HG02943 (cell line): ENCODE results near the gene LHX4.

Source experiments
- ATAC-seq: cut with Tn5 transposase; IDR thresholded peaks from one replicate; pipeline ENCODE4 v1.9.1; 2021; ENCODE audit warnings: mild to moderate bottlenecking, low read depth, moderate library complexity; ENCODE audit not compliant: unreplicated experiment

Gene LHX4

DNA sequence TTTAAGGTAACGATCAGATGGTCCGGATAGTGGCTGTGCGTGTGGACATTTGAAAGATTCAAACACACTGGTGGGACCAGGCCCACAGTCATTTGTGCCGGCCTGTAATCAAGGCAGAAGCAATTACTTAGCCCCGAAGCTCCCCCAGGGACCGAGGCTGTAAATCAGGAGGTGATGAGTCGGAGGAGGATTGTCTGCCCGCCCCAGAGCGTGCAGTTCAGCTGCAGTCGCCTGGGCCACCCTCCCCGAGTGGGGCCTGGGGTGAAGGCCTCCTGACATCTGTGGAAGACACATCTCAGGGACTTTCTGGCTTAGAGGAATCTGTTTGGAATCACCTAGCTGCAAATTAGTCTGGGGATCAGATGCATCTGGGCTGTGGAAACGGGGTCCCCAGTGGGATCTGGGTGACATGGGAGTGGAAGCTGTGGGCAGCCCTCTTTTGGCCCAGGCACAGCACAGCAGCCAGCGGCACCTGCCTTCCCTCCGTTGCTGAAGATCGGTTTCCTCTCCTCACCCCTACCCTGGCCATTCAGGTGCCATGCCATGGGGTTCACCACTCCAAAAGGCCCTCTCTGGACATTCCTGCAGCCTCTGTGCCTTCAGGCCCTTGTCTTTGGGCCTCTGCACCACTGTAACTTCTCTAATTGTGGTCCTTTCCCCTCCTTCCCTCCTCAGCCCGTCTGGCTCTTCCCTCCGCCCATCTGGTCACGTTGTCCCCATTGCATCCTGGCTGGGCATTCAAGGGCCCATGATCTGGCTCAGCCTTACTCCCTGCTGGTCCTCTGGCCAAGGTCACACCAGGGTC is 25.7 kb downstream of the LHX4 start:
- ATAC-seq, result no peak

DNA sequence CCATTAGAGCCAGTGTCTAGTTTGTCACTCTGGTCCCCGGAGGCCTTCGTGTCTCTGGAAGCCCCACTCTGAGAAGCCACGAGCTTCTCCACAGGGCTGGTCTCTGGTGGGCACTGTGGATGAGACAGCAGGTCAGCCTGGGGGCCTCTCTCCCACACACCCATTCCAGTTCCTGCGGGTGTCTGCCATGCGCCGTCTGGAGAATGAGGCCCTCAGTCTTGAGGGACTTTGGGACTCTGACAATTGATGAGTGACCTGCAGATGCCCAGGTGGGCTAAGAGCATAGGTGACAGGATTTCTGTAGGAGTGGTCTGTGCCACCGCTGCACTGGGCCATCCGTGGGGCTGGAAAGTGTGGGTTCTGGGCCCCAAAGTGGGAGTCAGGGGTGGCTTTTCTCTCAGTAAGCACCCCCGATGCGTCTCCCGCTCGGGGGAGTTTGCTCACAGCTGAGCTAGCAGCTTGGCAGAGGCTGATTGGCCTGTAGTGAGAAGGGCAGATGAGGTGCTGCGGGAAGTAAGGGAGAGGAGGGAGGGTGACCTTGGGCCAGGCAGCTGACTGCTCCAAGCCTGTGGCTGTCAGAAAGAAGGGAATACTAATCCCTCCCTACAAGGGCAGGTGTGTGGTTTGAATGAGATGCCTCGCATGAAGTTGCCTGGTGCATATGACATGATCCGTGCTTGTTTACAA is 26.4 kb downstream of the LHX4 start:
- ATAC-seq, result no peak

DNA sequence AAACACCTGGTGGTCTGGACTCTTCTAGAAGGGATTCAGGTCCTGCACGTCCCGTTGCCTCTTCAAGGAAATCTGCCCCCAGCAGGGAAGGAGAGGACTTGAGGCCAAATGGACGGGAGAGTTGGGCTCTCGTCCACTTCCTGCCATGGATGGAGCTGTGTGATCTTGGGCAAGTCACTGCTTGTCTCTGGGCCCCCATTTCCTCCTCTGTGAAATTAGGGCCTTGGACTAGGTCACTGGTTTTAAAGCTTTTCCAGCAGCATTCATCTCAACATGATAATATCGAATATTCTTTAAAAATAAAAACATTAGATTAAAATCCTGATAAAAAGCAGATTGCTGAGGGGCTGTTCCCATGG is 26.9 kb downstream of the LHX4 start:
- ATAC-seq, result no peak

DNA sequence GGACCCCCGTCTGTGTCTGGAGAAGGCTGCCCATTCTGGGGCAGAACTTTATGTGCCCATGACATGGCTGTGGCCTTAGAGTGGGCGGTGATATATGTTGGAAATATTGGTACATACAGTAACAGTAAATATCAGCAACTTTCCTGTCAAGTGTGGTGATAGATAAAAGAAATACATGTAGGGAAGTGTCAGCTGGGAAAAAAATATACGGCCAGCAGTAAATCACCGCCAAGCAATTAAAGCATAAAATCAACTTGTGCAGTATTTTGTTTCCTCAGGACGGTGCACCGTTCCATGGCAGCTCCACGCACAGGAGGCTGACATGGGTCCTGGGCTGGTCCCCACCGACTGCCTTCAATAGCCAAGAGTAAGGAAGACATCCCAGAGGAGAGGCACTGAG is 27.4 kb downstream of the LHX4 start:
- ATAC-seq, result no peak

DNA sequence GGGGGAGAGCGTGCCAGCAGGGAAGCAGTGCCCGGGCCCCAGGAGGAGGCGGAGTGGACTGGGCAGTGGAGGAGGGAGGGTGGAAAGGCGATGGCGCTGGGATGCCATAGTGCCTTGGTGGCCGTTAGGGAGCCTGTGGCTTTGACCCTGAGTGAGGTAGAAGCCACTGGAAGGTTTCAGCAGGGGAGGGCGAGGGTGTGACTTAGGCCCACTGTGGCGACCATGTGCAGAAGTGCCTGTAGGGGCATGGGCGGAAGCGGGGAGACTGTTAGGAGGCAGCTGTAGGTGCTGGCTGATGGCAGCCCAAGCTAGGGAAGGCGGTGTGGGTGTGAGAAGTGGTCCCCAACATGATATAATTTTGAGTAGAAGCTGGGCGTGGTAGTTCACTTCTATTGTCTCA is 28.2 kb downstream of the LHX4 start:
- ATAC-seq, result no peak

DNA sequence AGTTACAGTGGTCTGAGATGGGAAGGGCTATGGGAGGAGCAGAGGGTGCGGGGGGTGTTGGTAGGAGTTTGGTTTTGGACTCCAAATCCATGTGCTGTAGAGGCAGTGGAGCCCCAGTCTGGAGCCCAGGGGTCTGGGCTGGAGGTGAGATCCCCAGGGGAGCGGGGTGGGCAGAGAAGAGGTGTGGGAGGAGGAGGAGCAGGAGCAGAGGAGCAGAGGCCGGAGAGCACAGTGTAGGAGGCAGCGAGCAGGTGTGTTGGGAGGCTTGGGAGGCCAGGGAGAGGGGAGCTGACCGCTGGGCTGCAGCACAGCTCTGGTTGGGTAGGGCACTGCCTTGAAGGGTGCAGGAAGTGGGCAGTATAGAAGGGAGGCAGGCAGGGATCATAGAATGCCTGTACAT is 28.9 kb downstream of the LHX4 start:
- no peak for ATAC-seq

DNA sequence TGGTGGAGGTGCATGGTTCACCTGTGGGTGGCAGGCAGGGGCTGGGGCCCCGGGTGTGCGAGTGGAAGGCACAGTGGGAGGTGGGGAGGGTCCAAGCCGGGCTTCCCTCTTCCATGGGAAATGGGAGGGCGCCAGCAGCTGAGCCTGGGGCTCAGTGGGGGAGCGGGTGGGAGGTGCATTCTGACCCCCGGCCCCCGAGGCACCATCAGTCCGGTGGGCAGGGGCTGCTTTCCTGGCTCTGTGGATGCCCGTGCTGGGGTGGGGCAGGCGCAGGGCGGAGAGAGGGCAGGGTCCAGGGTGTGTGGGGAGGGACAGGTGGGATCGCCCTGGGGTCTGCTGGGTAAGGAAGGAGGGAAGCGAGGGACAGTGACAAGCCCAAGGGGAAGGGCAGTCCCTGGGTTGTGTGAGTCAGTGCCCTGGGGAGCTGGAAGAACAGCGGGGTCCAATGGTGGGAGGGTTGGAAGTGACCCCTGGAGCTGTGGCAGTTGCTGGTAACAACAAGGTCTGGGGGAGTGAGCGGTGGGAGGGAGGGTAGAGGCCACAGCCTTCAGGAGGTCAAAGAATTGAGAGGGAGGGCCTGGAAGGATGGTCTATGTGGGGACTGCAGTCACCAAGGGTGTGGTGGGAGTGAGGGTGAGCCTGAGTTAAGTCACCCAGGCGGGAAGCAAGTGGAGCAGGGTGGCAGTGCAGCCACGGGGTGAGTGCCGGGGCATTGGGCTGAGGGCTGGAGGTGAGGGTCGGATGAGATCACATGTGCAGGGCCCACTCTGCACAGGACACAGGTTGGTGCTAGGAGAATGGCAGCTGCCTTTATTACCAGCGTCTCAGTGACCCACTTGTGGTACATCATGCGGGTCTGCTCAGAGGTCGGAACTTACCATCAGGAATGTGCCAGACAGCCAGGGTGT is 29.6 kb downstream of the LHX4 start:
- no peak for ATAC-seq

DNA sequence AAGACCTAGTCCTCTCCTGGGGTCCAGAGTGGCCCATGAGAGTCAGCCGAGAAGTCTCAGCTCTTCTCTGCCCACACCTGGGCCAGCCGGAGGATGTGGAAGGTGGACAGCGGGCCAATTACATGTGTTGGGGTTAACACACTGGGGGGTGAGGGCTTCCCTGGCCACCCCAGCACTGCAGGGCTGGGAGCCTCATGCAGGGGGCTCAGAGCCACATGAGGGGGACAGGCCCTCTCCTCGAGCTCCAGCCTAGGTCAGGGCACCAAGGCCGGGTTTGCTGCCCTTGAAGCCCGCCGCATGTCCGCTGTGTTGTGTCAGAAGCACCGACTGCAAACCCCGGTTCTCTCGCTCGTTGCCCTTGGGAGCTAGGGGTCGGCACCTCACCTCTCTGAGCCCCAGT is 30.5 kb downstream of the LHX4 start:
- ATAC-seq, result no peak

DNA sequence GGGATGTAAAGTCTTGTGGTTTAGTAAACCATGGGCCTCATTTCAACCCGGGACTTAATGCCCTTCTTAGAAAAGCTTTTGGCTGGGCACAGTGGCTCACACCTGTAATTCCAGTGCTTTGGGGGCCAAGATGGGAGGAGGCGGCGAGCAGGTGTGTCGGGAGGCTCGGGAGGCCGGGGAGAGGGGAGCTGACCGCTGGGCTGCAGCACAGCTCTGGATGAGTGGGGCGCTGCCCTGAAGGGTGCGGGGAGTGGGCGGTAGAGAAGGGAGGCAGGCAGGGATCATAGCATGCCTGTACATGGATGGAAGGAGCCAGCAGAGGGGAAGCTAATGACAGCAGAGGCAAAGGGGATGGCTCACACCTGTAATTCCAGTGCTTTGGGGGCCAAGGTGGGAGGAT is 31.0 kb downstream of the LHX4 start:
- ATAC-seq, result no peak

DNA sequence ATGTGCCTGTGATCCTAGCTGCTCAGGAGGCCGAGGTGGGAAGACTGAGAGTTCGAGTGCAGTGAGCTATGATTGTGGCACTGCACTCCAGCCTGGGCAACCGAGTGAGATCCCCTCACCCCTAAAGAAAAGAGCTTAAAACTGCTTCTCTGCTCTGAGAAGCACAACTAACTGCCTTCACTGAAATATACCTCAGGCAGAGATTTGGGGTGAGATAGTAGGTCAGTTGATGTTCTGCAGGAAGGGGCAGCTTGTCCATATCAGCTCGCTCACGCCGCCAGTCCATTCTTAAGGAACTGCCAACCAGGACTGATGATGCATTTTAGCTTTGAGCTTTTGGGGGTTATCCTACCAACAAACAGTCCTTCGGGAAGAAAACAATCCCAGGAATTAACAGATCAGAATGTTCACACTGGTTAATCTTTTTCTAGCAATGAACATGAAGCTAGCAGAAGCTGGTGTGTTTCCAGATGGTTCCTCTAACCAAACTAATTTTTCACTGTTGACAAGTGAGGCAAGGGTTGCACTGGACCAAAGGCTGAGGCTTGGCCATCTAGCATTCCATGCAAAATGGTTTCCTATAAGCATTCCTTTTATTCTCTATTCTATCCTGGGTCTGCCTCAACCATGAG is 31.6 kb downstream of the LHX4 start:
- ATAC-seq, result no peak

DNA sequence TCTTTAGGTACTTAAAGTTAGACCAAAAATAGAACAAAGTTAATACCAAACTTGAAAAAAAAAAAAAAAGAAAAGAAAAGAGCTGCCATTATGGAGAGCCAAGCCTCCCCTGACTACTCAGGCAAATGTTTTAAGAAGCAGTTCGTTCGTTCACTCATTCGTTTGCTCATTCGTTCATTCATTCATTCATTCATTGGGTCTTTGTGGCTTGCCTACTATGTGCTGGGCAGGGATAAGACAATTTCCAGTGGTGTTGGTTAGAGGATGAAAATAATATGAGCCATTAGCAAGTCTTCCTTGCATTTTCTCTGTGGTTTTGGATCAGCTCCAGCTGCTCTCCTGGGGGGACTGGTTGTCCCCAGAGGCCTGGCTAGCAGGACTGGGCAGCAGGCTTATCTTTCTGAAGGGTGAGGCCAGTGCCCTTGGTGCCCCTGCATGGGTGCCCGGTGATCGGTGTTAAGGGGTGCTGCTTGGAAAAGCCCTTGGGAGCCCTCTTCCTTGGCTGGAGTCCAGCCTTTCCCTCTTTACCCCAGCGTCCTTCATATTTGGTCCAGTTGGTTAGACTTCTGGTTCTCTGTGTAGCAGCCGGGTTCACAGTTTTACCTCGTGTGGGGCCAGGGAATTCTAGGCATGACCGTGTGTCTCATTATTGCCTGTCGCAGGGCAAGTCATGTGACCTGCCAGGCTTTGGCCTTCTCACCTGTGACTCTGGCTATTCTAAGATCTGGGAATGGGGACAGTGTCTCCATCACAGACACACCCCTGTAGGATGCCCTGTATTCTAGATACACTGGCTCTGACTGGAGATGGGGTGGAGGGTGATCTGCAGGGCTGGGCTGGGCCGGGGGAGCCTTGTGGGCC is 32.8 kb downstream of the LHX4 start:
- ATAC-seq, result no peak

DNA sequence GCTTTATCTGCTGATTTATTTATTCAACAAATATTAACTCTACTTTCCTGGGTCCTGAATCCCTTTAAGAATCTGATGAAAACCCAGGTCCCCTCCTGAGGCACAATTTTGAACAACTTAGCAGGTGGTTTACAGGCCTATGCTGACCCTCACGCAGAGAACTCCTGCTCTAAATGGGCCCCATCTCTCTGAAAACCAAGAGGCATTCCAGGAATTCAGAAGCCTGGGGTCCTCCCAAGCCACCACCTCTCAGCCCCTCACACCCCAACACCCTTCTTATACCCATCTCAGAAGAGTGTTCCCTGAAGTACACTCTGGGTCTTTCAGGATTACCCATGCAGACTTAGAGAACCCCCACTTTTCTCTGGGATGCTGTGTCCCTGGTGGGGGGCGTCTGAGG is 34.5 kb downstream of the LHX4 start:
- no peak for ATAC-seq

DNA sequence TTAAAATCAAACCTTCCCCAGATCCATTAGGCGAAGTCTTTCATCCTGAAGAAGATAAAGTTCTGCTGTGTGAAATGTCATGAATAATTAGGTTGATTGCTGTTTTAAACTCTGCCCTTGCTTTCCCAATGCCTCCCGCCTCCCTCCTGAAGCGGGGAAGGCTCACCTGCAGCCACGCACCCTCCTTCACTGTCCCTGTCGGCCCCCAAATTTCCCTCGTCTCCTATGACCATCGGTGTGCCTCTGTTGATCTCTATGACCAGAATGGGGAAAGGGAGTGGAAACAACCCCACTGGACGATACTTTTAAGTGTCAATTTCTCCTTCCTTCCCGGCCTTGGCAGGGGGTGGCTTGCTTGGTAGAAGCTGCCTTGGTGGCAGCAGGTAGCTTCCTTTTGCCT is 35.1 kb downstream of the LHX4 start:
- no peak for ATAC-seq

DNA sequence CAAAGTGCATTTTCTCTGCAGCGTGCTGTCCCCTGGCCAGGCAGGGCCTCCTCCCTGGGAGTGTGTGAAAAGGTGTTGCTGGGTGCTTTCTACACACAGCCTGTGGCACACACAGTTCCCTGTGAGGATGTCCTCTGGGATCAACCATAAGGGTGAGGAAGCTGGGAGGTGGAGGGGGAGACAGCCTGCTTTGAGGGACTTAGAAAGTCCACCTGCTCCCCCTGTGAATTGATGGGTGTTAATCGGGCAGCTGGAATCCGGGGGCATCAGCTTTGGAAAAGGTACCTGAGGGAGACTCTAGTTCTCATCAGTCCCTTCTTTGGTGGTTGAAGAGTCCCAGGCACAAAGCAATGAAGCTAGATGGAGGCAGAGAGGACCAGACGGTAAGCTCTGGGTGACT is 35.8 kb downstream of the LHX4 start:
- no peak for ATAC-seq

DNA sequence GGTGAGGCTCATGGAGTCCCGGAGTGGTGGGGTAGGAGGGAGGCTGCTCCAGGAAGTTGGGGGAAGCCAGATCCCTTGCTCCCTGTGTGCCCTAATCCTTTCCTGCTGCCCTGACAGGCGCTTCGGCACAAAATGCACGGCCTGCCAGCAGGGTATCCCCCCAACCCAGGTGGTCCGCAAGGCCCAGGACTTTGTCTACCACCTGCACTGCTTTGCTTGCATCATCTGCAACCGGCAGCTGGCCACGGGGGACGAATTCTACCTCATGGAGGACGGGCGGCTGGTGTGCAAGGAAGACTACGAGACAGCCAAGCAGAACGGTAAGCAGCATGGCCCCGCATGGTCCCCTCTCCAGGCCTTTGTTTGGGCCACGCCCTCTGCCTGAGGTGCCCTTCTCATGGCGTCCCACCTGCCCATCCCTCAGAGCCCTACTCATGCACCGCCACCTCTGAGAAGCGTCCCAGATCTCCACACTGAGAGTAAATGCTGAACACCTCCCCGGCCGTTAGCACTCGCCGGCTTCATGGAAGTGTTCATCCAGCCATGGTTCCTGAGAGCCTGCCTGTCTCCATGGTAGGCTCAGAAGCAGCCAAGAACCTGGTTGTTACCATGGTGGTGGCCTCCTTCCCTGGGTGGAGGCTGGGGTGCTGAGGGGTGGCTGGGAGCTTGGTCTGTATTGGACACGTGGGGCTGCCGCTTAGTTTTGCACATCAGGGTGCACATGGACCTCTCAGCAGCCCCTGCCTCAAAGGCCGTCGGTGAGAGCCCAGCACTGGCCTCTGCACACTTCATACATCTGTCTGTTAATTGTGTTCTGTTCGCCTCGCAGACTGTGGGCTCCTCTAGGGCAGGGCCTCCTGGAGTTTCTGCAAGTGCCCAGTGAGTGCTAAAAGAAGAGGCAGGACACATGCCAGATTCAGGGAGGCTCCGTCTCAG is 36.5 kb downstream of the LHX4 start:
- no peak for ATAC-seq

DNA sequence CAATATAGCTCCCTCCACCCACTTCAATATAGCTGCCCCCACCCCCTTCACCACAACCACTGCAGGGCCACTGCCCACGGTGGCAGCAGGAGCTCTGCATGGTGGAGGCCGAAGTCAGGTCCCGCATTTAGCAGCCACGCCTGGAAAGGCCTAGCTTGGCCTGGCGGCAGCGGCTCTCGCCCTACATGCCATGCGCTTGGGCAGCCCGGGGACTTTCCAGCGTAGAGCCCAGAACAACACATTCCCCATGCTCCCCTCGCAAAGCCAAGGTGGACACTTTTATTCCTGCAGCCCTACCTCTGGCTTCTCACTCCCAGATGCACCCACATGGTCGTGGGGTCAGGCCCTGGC is 37.1 kb downstream of the LHX4 start:
- ATAC-seq, result no peak

DNA sequence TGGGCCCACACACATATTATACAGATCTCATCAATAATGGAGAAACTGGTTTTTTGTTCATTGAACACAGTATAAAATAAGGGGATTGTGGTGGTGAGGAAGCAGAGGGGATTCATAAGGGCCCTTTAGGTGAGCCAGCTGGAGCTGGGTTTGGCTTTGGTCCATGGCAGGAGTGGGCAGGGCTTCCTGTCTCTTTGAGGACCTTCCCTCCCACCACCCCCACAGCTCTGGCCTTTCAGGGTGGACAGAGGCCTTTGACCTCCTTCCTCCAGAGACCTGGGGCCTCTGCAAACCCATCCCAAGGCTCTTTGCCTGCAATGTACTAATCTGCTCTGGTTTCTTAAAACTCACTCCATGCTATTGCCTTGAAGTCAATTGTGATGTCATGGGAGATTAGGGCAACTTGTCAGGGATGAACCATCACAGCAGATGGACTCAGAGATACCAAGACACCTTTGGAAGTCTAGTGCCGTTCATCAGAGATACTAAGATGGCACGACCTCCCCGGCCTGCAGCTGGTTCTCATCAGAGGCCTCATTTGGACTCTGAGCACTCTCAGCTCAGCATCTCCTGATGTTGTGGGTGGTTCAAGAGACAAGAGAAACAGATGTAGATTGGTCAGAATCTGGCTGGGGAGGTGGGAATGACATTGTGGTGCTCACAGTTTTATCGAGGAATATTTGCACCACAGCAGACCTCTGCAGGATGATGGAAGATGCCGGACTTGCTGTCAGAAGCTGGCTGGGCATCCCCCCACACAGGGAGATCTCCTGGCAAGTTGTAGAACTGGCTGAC is 37.9 kb downstream of the LHX4 start:
- ATAC-seq, result no peak

DNA sequence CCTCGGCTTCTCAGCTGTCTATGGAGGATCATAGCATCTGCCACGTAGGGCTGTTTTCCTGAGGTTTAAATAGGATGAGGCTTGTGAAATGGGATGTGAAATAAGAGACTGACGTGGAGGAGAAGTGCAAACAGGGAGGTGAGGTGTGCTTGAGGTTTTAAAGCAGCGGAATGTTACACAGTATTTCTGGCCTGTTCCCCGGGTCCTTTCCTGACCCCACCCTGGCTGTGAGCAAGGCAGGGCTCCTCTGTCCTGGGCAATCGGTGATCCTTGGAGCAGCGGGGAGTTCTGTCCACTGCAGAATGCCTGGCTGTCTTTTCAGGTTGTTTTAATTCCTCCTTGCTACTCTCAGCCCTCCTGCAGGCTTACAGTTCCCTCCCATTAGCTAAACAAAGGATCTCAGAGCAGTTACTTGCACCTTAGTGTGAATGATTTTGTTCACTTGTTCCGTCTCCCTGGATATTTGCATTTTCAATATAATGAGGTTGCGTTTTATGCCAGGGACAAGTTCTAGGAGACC is 38.6 kb downstream of the LHX4 start:
- no peak for ATAC-seq
